SK-N-SH treated with all-trans-retinoic acid at 6 μM for 48 hours (cell line): Measurements from ENCODE around the gene CABP1.

Experiments used
- ATAC-seq: fragments of 200-7000 bp; cut with Tn5 transposase; 3 replicates; pipeline ENCODE4 v1.9.1; 2020; ENCODE audit warnings: mild to moderate bottlenecking, moderate library complexity
- ARNTL ChIP-seq: fragments of 450-650 bp; formaldehyde crosslinking; IDR thresholded peaks from 2 replicates; pipeline ENCODE4 v1.5.0; 2020; ENCODE audit warnings: low read depth, mild to moderate bottlenecking, moderate library complexity, borderline replicate concordance
- BACH2 ChIP-seq: fragments of 250-450 bp; sonication (Bioruptor Pico); IDR thresholded peaks from 2 replicates; pipeline ENCODE4 v1.9.0; 2021; ENCODE audit warnings: mild to moderate bottlenecking, borderline replicate concordance
- CSDC2 ChIP-seq: fragments of 250-450 bp; sonication (Bioruptor Pico); IDR thresholded peaks from 2 replicates; pipeline ENCODE4 v1.5.0; 2020; ENCODE audit warnings: mild to moderate bottlenecking, moderate library complexity
- ESRRG ChIP-seq: fragments of 250-450 bp; sonication (Bioruptor Pico); IDR thresholded peaks from 2 replicates; pipeline ENCODE4 v1.6.1; 2021; ENCODE audit warnings: mild to moderate bottlenecking
- GLIS3 ChIP-seq: fragments of 250-450 bp; sonication (Bioruptor Pico); IDR thresholded peaks from 2 replicates; pipeline ENCODE4 v1.5.0; 2020; ENCODE audit warnings: mild to moderate bottlenecking, moderate library complexity
- ISL1 ChIP-seq: fragments of 250-450 bp; sonication (Bioruptor Pico); IDR thresholded peaks from 2 replicates; pipeline ENCODE4 v2.1.2; 2022; ENCODE audit warnings: mild to moderate bottlenecking, moderate library complexity
- OSR1 ChIP-seq: fragments of 250-450 bp; sonication (Bioruptor Pico); IDR thresholded peaks from 2 replicates; pipeline ENCODE4 v1.8.0; 2022; ENCODE audit warnings: moderate library complexity, mild to moderate bottlenecking, inconsistent platforms
- PPARA ChIP-seq: fragments of 250-450 bp; sonication (Bioruptor Pico); IDR thresholded peaks from 2 replicates; pipeline ENCODE4 v1.5.0; 2020; ENCODE audit warnings: mild to moderate bottlenecking, borderline replicate concordance
- TCF4 ChIP-seq: fragments of 250-450 bp; sonication (Bioruptor Pico); IDR thresholded peaks from 2 replicates; pipeline ENCODE4 v1.8.0; 2021; ENCODE audit warnings: mild to moderate bottlenecking, moderate library complexity, borderline replicate concordance
- TOX ChIP-seq: fragments of 250-450 bp; sonication (Bioruptor Pico); IDR thresholded peaks from 2 replicates; pipeline ENCODE4 v1.8.0; 2021; ENCODE audit warnings: mild to moderate bottlenecking, moderate library complexity, borderline replicate concordance
- ZC3H10 ChIP-seq: fragments of 250-450 bp; sonication (Bioruptor Pico); IDR thresholded peaks from 2 replicates; pipeline ENCODE4 v1.5.1; 2021; ENCODE audit warnings: mild to moderate bottlenecking, moderate library complexity
- ZFP3 ChIP-seq: fragments of 250-450 bp; sonication (Bioruptor Pico); IDR thresholded peaks from 2 replicates; pipeline ENCODE4 v1.5.0; 2020; ENCODE audit warnings: mild to moderate bottlenecking, moderate library complexity
- ZFP30 ChIP-seq: fragments of 450-650 bp; formaldehyde crosslinking; IDR thresholded peaks from 2 replicates; pipeline ENCODE4 v1.5.0; 2022; ENCODE audit warnings: mild to moderate bottlenecking, moderate library complexity
- ZNF565 ChIP-seq: fragments of 450-650 bp; formaldehyde crosslinking; conservative IDR thresholded peaks from 2 replicates; pipeline ENCODE4 v1.5.0; 2020; ENCODE audit warnings: low read depth, mild to moderate bottlenecking, moderate library complexity
- ZNF8 ChIP-seq: fragments of 450-650 bp; formaldehyde crosslinking; IDR thresholded peaks from 2 replicates; pipeline ENCODE4 v1.5.0; 2020; ENCODE audit warnings: mild to moderate bottlenecking, moderate library complexity
- TF ChIP-seq, protein P1 (sequence below): fragments of 250-450 bp; sonication (Bioruptor Pico); IDR thresholded peaks from 2 replicates; pipeline ENCODE4 v1.5.1; 2020; ENCODE audit warnings: low read depth, mild to moderate bottlenecking, moderate library complexity
- TF ChIP-seq, protein P2 (sequence below): fragments of 250-450 bp; sonication (Bioruptor Pico); IDR thresholded peaks from 2 replicates; pipeline ENCODE4 v1.8.0; 2021; ENCODE audit warnings: low read depth, mild to moderate bottlenecking, moderate library complexity, borderline replicate concordance
- TF ChIP-seq, protein P3 (sequence below): fragments of 250-450 bp; sonication (Bioruptor Pico); IDR thresholded peaks from 2 replicates; pipeline ENCODE4 v1.5.0; 2020; ENCODE audit warnings: mild to moderate bottlenecking, moderate library complexity
- TF ChIP-seq, protein P4 (sequence below): fragments of 250-450 bp; sonication (Bioruptor Pico); IDR thresholded peaks from 2 replicates; pipeline ENCODE4 v1.5.1; 2021; ENCODE audit warnings: mild to moderate bottlenecking, moderate library complexity

CABP1 gene

DNA sequence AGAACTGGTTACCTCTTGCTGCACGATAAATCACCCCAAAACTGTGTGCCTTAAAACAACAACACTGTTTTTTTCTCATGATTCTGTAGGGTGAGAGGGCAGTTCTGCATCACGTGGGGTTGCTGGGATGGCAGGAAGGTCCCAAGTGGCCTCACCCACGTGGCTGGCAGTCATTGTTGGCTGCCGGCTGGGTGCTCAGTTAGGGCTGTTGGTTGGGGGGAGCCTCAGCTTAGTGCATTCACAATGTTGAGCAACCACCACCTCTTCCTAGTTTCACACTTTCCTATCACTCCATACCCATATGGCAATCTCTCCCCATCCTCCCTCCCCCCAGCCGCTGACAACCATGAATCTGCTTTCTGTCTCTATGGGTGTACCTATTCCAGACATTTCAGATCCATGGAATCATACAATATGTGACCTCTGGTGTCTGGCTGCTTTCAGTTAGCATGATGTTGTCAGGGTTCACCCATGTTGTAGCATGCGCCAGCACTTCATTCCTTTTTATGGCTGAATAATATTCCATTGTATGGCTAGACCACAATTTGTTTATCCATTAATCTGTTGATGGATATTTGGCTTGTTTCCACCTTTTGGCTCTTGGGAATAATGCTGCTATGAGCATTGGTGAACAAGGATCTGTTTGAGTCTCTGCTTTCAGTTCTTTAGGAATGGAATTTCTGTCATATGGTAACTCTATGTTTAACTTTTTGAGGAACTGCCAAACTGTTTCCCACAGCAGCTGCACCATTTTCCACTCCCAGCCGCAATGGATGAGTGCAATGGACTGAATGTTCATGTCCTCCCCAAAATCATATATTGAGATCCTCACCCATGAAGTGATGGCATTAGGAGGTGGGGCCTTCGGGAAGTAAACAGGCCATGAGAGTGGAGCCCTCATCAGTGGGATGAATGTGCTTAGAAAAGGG, 48.0 kb upstream of the CABP1 start:
- TF ChIP-seq, protein P1, sequence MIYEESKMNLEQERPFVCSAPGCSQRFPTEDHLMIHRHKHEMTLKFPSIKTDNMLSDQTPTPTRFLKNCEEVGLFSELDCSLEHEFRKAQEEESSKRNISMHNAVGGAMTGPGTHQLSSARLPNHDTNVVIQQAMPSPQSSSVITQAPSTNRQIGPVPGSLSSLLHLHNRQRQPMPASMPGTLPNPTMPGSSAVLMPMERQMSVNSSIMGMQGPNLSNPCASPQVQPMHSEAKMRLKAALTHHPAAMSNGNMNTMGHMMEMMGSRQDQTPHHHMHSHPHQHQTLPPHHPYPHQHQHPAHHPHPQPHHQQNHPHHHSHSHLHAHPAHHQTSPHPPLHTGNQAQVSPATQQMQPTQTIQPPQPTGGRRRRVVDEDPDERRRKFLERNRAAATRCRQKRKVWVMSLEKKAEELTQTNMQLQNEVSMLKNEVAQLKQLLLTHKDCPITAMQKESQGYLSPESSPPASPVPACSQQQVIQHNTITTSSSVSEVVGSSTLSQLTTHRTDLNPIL (CRISPR knock-in tag): no peak
- no peak for TF ChIP-seq ZFP3
- TF ChIP-seq ZC3H10 (CRISPR knock-in tag): no peak
- no peak for TF ChIP-seq ZNF565
- no peak for TF ChIP-seq ESRRG
- TF ChIP-seq, protein P2, sequence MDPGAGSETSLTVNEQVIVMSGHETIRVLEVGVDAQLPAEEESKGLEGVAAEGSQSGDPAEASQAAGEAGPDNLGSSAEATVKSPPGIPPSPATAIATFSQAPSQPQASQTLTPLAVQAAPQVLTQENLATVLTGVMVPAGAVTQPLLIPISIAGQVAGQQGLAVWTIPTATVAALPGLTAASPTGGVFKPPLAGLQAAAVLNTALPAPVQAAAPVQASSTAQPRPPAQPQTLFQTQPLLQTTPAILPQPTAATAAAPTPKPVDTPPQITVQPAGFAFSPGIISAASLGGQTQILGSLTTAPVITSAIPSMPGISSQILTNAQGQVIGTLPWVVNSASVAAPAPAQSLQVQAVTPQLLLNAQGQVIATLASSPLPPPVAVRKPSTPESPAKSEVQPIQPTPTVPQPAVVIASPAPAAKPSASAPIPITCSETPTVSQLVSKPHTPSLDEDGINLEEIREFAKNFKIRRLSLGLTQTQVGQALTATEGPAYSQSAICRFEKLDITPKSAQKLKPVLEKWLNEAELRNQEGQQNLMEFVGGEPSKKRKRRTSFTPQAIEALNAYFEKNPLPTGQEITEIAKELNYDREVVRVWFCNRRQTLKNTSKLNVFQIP (CRISPR knock-in tag): no peak
- TF ChIP-seq OSR1 (CRISPR knock-in tag): no peak
- TF ChIP-seq BACH2 (CRISPR knock-in tag): no peak
- no peak for TF ChIP-seq PPARA (CRISPR knock-in tag)
- no peak for TF ChIP-seq ZNF8 (CRISPR knock-in tag)
- TF ChIP-seq TCF4 (CRISPR knock-in tag): no peak
- no peak for TF ChIP-seq ISL1 (CRISPR knock-in tag)
- TF ChIP-seq, protein P3, sequence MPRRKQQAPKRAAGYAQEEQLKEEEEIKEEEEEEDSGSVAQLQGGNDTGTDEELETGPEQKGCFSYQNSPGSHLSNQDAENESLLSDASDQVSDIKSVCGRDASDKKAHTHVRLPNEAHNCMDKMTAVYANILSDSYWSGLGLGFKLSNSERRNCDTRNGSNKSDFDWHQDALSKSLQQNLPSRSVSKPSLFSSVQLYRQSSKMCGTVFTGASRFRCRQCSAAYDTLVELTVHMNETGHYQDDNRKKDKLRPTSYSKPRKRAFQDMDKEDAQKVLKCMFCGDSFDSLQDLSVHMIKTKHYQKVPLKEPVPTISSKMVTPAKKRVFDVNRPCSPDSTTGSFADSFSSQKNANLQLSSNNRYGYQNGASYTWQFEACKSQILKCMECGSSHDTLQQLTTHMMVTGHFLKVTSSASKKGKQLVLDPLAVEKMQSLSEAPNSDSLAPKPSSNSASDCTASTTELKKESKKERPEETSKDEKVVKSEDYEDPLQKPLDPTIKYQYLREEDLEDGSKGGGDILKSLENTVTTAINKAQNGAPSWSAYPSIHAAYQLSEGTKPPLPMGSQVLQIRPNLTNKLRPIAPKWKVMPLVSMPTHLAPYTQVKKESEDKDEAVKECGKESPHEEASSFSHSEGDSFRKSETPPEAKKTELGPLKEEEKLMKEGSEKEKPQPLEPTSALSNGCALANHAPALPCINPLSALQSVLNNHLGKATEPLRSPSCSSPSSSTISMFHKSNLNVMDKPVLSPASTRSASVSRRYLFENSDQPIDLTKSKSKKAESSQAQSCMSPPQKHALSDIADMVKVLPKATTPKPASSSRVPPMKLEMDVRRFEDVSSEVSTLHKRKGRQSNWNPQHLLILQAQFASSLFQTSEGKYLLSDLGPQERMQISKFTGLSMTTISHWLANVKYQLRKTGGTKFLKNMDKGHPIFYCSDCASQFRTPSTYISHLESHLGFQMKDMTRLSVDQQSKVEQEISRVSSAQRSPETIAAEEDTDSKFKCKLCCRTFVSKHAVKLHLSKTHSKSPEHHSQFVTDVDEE (CRISPR knock-in tag): no peak
- TF ChIP-seq, protein P4, sequence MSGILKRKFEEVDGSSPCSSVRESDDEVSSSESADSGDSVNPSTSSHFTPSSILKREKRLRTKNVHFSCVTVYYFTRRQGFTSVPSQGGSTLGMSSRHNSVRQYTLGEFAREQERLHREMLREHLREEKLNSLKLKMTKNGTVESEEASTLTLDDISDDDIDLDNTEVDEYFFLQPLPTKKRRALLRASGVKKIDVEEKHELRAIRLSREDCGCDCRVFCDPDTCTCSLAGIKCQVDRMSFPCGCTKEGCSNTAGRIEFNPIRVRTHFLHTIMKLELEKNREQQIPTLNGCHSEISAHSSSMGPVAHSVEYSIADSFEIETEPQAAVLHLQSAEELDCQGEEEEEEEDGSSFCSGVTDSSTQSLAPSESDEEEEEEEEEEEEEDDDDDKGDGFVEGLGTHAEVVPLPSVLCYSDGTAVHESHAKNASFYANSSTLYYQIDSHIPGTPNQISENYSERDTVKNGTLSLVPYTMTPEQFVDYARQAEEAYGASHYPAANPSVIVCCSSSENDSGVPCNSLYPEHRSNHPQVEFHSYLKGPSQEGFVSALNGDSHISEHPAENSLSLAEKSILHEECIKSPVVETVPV: no peak
- TF ChIP-seq CSDC2 (CRISPR knock-in tag): no peak
- TF ChIP-seq ZFP30 (CRISPR knock-in tag): no peak
- TF ChIP-seq ARNTL (CRISPR knock-in tag): no peak
- ATAC-seq: no peak

DNA sequence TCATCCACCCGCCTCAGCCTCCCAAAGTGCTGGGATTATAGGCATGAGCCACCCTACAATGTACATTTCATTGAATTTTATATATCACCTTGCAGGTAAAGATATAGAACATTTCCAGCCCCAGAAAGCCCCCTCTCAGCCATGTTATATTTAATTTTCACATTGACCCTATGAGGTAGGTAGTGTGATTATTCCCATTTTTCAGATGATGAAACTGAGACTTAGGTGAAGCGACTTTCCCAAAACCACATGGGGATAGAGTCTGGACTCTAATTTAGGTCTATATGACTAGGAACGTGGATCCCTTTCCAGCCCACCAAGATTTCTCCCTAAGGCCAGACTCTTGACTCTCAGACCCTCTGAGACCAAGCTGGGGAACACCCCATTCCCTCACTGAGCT, 43.5 kb upstream of the CABP1 start:
- no peak for ATAC-seq
- TF ChIP-seq TOX (CRISPR knock-in tag): no peak
- TF ChIP-seq ARNTL (CRISPR knock-in tag): no peak
- TF ChIP-seq, protein P3 (CRISPR knock-in tag): no peak
- TF ChIP-seq CSDC2 (CRISPR knock-in tag): no peak
- no peak for TF ChIP-seq GLIS3 (CRISPR knock-in tag)
- no peak for TF ChIP-seq ZNF565
- TF ChIP-seq TCF4 (CRISPR knock-in tag): no peak
- TF ChIP-seq PPARA (CRISPR knock-in tag): no peak
- no peak for TF ChIP-seq OSR1 (CRISPR knock-in tag)
- TF ChIP-seq, protein P4: no peak
- TF ChIP-seq, protein P1 (CRISPR knock-in tag): no peak
